Vagina (tissue), 2 donors: Measurements from ENCODE around the gene CCNA2.

Source experiments
- POLR2A ChIP-seq, 2 donors: fragments of 450-650 bp; IDR thresholded peaks; one replicate each; pipeline ENCODE4 v1.6.1; 2017; ENCODE audit warnings: antibody characterized with exemption in 2 of 2, mild to moderate bottlenecking in 2 of 2, moderate library complexity in 2 of 2
- TF ChIP-seq, protein P1 (sequence below), 3 experiments: fragments of 450-650 bp in 2 of 3; fragments of 200-600 bp in 1 of 3; sonication (generic) in 1 of 3; IDR thresholded peaks; one replicate each; pipeline ENCODE4 v1.5.1; 2017 to 2019; ENCODE audit warnings: antibody characterized with exemption in 3 of 3, mild to moderate bottlenecking in 2 of 3, moderate library complexity in 2 of 3

DNA sequence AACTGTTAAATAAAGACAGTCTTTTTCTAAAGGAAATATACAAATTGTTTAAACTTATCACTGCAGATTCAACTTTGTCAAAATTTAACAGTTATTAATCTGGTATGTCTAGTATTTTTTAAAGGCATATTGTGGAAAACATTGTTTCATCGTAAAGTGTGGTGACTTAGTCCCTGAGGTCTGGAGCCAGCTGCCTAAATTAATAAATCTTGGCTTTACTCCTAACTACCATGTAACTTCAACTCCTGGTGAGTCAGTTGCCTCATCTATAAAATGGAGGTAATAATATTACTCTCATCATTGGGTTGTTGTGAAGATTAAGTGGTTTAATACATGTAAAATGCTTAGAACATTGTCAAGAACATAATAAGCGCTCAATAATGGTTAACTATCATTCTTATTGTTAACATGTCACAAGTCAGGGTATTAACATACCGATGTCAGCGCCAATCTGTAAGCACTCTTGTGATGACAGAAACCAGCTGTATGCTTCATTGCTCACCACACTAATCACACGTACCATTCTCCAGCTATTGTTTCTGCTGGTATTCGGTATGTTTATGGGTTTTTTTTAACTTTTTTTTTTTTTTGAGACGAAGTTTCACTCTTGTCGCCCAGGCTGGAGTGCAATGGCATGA is 44.6 kb downstream of the CCNA2 start:
- TF ChIP-seq, protein P1, sequence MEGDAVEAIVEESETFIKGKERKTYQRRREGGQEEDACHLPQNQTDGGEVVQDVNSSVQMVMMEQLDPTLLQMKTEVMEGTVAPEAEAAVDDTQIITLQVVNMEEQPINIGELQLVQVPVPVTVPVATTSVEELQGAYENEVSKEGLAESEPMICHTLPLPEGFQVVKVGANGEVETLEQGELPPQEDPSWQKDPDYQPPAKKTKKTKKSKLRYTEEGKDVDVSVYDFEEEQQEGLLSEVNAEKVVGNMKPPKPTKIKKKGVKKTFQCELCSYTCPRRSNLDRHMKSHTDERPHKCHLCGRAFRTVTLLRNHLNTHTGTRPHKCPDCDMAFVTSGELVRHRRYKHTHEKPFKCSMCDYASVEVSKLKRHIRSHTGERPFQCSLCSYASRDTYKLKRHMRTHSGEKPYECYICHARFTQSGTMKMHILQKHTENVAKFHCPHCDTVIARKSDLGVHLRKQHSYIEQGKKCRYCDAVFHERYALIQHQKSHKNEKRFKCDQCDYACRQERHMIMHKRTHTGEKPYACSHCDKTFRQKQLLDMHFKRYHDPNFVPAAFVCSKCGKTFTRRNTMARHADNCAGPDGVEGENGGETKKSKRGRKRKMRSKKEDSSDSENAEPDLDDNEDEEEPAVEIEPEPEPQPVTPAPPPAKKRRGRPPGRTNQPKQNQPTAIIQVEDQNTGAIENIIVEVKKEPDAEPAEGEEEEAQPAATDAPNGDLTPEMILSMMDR (IDR thresholded peaks at IDR 0.05) = no peak
- TF ChIP-seq POLR2A (IDR thresholded peaks at IDR 0.05) = no peak
